GM12878 (cell line): ENCODE results near the gene GTPBP3. TPM values are rescaled to one million over a fixed set of nuclear protein-coding genes. Genes with fewer than 3 reads are reported as not detected.

ENCODE experiments used
- ATF7 ChIP-seq: fragments of 450-650 bp; IDR thresholded peaks from 2 replicates; pipeline ENCODE4 v1.6.1; 2016; ENCODE audit warnings: low read depth, mild to moderate bottlenecking
- CBX3 ChIP-seq: fragments of 200-600 bp; sonication (generic); IDR thresholded peaks from 2 replicates; pipeline ENCODE4 v1.6.1; 2016; ENCODE audit warnings: low read depth, borderline replicate concordance
- CHD4 ChIP-seq: fragments of 200-600 bp; sonication (generic); IDR thresholded peaks from 2 replicates; pipeline ENCODE4 v1.6.1; 2016; ENCODE audit warnings: mild to moderate bottlenecking
- ELK1 ChIP-seq: IDR thresholded peaks from 2 replicates; pipeline ENCODE4 v1.6.1; 2012; ENCODE audit warnings: low read depth, low read length, improper control_type of control experiment
- HDGF ChIP-seq: fragments of 450-650 bp; IDR thresholded peaks from 2 replicates; pipeline ENCODE4 v1.6.1; 2016; ENCODE audit warnings: antibody characterized with exemption
- HSF1 ChIP-seq: fragments of 150-350 bp; IDR thresholded peaks from 2 replicates; pipeline ENCODE4 v1.6.1; 2014; ENCODE audit warnings: mild to moderate bottlenecking, low read depth, low read length
- IKZF1 ChIP-seq: fragments of 450-650 bp; conservative IDR thresholded peaks from 2 replicates; pipeline ENCODE4 v1.6.1; 2017; ENCODE audit warnings: antibody characterized with exemption, mild to moderate bottlenecking
- MEF2A ChIP-seq: IDR thresholded peaks from 2 replicates; pipeline ENCODE4 v1.6.1; 2011; ENCODE audit warnings: low read depth, mild to moderate bottlenecking, low read length, moderate library complexity; ENCODE audit not compliant: insufficient read depth
- MEF2B ChIP-seq: fragments of 450-650 bp; IDR thresholded peaks from 2 replicates; pipeline ENCODE4 v1.6.1; 2018; ENCODE audit warnings: mild to moderate bottlenecking, moderate library complexity; ENCODE audit not compliant: partially characterized antibody, poor library complexity, severe bottlenecking
- MTA3 ChIP-seq: IDR thresholded peaks from 2 replicates; pipeline ENCODE4 v1.6.1; 2012; ENCODE audit warnings: low read length, inconsistent platforms, borderline replicate concordance
- NFIC ChIP-seq: IDR thresholded peaks from 2 replicates; pipeline ENCODE4 v1.6.1; 2012; ENCODE audit warnings: low read depth, mild to moderate bottlenecking, inconsistent platforms, low read length, moderate library complexity
- PKNOX1 ChIP-seq: fragments of 450-650 bp; IDR thresholded peaks from 2 replicates; pipeline ENCODE4 v1.6.1; 2016; ENCODE audit warnings: mild to moderate bottlenecking
- RAD21 ChIP-seq: IDR thresholded peaks from 2 replicates; pipeline ENCODE4 v1.6.1; 2011; ENCODE audit warnings: mild to moderate bottlenecking, low read depth, low read length, moderate library complexity; ENCODE audit not compliant: insufficient read depth
- SIN3A ChIP-seq: IDR thresholded peaks from 2 replicates; pipeline ENCODE4 v1.6.1; 2012; ENCODE audit warnings: low read depth, low read length, improper control_type of control experiment
- SKIL ChIP-seq: fragments of 450-650 bp; IDR thresholded peaks from 2 replicates; pipeline ENCODE4 v1.6.1; 2017; ENCODE audit warnings: mild to moderate bottlenecking, low read depth, inconsistent platforms; ENCODE audit not compliant: poor library complexity, severe bottlenecking
- SMAD1 ChIP-seq: fragments of 450-650 bp; IDR thresholded peaks from 2 replicates; pipeline ENCODE4 v1.6.1; 2018; ENCODE audit warnings: mild to moderate bottlenecking, low read depth; ENCODE audit not compliant: partially characterized antibody
- TCF3 ChIP-seq: IDR thresholded peaks from 2 replicates; pipeline ENCODE4 v1.6.1; 2012; ENCODE audit warnings: low read depth, mild to moderate bottlenecking, low read length, borderline replicate concordance; ENCODE audit not compliant: insufficient read depth
- ZNF24 ChIP-seq: fragments of 450-650 bp; IDR thresholded peaks from 2 replicates; pipeline ENCODE4 v1.6.1; 2017; ENCODE audit warnings: antibody characterized with exemption, mild to moderate bottlenecking
- ZNF622 ChIP-seq: fragments of 450-650 bp; IDR thresholded peaks from 2 replicates; pipeline ENCODE4 v1.6.1; 2017; ENCODE audit warnings: mild to moderate bottlenecking, inconsistent platforms
- ZNF687 ChIP-seq: fragments of 450-650 bp; IDR thresholded peaks from 2 replicates; pipeline ENCODE4 v1.6.1; 2017; ENCODE audit warnings: mild to moderate bottlenecking, moderate library complexity
- polyA plus RNA-seq, 11 experiments: library from polyadenylated mRNA; depleted of rRNA in 4 of 11; unstranded in 6 of 11; stranded (reverse) in 5 of 11; fragments of >200 nt; fragmentation: Nextera tagmentation in 4 of 11; fragmentation: Illumina TruSeq in 1 of 11; extraction: Ambion mirVana in 4 of 11; extraction: Trizol in 1 of 11; gene quantifications; 1 replicate in 1 of 11; 2 replicates in 10 of 11; pipeline versions ENCODE4 v1.2.1 to v1.2.3, GENCODE V29; 2011 to 2016; ENCODE audit warnings: inconsistent platforms in 2 of 11, missing spikeins in 2 of 11, low read depth in 1 of 11
- total RNA-seq, 4 experiments: library from RNA; depleted of rRNA in 3 of 4; stranded (reverse); fragments of >200 nt in 3 of 4; fragmentation: Illumina TruSeq in 1 of 4; extraction: Trizol in 1 of 4; gene quantifications; 2 replicates each; pipeline versions ENCODE4 v1.2.1 to v1.2.3, GENCODE V29; 2013 to 2021

Gene GTPBP3
- total and polyA plus RNA-seq, 10 of the 15 experiments (the other 5 are each of a cell fraction or from before 2014, with no cell fraction given), result 2.9 to 46.8 (median 15.4) TPM

- TF ChIP-seq MEF2B (peak; percentile 9), CBX3 (no peak), RAD21 (no peak), ZNF687 (no peak), ZNF622 (peak; percentile 99), ELK1 (peak; percentile 45; the same call in 1 of the 2 replicates), ZNF24 (no peak), NFIC (no peak), HDGF (no peak), MTA3 (no peak), IKZF1 (peak; percentile 89), SMAD1 (no peak), SIN3A (peak; percentile 38; the same call in 1 of the 2 replicates), SKIL (peak; percentile 52), CHD4 (no peak), MEF2A (no peak), TCF3 (no peak), PKNOX1 (peak; percentile 67; the same call in 1 of the 2 replicates), HSF1 (0 out of 2 replicates have a peak, but pooled peaks have one; percentile 40), ATF7 (0 out of 2 replicates have a peak, but pooled peaks have one; percentile 32)
Measured at GRCh38 chr19:17309198-17309964, 28.0 kb upstream of the GTPBP3 start, which contains the start of gene DDA1 (continued).
